Tracheal epithelial cell (primary cell): ENCODE results near the gene MAGEB17. TPM values are rescaled to one million over a fixed set of nuclear protein-coding genes. Genes with fewer than 3 reads are reported as not detected.

ENCODE experiments used
- total RNA-seq: library from RNA; depleted of rRNA; stranded (reverse); fragments of >200 nt; gene quantifications from 2 replicates; pipeline ENCODE4 v1.2.1, GENCODE V29; 2014

MAGEB17 gene, protein sequence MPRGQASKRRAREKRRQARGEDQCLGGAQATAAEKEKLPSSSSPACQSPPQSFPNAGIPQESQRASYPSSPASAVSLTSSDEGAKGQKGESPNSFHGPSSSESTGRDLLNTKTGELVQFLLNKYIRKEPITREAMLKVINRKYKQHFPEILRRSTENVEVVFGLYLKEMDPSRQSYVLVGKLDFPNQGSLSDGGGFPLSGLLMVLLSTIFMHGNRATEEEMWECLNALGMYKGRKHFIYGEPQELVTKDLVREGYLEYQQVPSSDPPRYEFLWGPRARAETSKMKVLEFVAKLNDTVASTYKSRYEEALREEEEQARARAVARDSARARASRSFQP
- not detected in 2 replicates for total RNA-seq

DNA sequence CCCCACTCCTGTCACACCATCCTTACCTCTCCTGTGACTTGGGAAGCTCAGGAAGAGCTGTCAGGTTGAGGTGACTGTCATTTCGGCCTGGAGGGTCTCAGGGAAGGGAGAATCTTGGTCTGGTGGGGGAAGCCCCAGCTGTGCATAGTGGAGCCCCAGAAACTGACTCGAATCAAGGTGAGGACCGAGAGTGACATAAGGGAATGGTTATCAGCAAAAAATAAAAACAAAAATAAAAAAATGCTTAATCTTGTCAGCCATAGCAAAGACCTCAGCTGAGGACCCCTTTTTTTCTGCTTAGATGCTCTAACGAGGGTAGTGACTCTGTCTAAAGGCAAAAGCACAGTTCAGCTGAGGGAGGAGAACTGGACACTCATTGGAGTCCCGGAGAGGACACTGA lies at the start of gene MAGEB17:
Gene MAGEB17, plus strand, starts transcription at position 301 of the 400 bp plus-strand sequence. CDS start 2,902 bp downstream, outside the sequence.

DNA sequence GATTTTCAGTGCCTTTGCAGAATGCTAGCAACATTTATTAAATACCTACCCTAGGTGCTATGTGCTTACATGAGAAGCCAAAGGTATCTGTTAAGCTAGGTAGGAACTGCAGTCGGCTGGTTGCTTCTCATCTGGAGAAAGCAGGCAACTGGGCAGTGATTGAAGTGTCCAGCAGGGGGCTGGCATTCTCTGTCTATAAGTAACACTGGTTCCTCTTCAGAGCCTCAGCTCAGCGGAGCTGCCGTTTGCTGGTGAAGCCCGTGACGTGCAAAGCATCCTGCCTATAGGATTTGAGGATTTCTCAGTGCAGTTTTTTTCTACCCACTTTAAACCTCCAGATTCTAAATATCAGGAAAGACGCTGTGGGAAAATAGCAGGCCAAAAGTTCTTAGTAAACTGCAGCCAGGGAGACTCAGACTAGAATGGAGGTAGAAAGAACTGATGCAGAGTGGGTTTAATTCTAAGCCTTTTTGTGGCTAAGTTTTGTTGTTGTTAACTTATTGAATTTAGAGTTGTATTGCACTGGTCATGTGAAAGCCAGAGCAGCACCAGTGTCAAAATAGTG lies 44.0 kb upstream of the MAGEB17 start, which contains the start of gene GRPR:
Gene GRPR, plus strand, starts transcription at position 344 of the 565 bp plus-strand sequence. CDS start 389 bp downstream, outside the sequence.

Other genes with a start within 250 kb of the MAGEB17 start
- gene GRPR, start 43.9 kb upstream of the MAGEB17 start, total RNA-seq: not detected in 2 replicates